Activated B cell treated with CpG ODN at 0.5 μM for 24 hours (primary cell): Measurements from ENCODE around the gene ERN1. TPM values are rescaled to one million over a fixed set of nuclear protein-coding genes. Genes with fewer than 3 reads are reported as not detected.

Source experiments
- ATAC-seq: fragments of 200-7000 bp; cut with Tn5 transposase; one replicate; pipeline ENCODE4 v1.10.0; 2021; ENCODE audit warnings: low read depth, mild to moderate bottlenecking, moderate library complexity
- CTCF ChIA-PET: fragments of 350-600 bp; sonication (Branson Sonifier 250); formaldehyde crosslinking; loops from one replicate; lab custom pipeline; 2021; ENCODE audit warnings: antibody characterized with exemption; lab: Charles Lee
- POLR2A ChIA-PET: fragments of 350-600 bp; sonication (Branson Sonifier 250); formaldehyde crosslinking; loops from one replicate; lab custom pipeline; 2021; ENCODE audit warnings: antibody characterized with exemption; lab: Charles Lee
- DNase-seq: peaks from one replicate; pipeline ENCODE4 v3.0.0; 2022
- H3K27ac Mint-ChIP-seq: one replicate; pipeline ENCODE4 v1.8.0; 2020; ENCODE audit warnings: mixed read lengths
- H3K27me3 Mint-ChIP-seq: one replicate; pipeline ENCODE4 v1.8.0; 2021; ENCODE audit warnings: mixed read lengths
- H3K36me3 Mint-ChIP-seq: one replicate; pipeline ENCODE4 v1.8.0; 2021; ENCODE audit warnings: low read depth, mixed read lengths
- H3K4me1 Mint-ChIP-seq: one replicate; pipeline ENCODE4 v1.8.0; 2021; ENCODE audit warnings: mixed read lengths
- H3K4me3 Mint-ChIP-seq: one replicate; pipeline ENCODE4 v1.8.0; 2020; ENCODE audit warnings: mild to moderate bottlenecking, mixed read lengths
- H3K9me3 Mint-ChIP-seq: one replicate; pipeline ENCODE4 v1.8.0; 2020; ENCODE audit warnings: mixed read lengths
- CTCF ChIP-seq: fragments of 200-600 bp; IDR thresholded peaks from one replicate; pipeline ENCODE4 v1.8.0; 2022; ENCODE audit warnings: antibody characterized with exemption, mild to moderate bottlenecking
- intact Hi-C: fragments of 100-400 bp; cut with micrococcal nuclease; formaldehyde crosslinking; loops from one replicate; pipeline ENCODE4 v1.15.1; 2024
- total RNA-seq: library from RNA; stranded (reverse); gene quantifications from 2 replicates; pipeline ENCODE4 v1.2.3, GENCODE V29; 2022

The ERN1 gene
- total RNA-seq, 1 donor from 2014 or later: 12.9 TPM

GRCh38 chr17:64025732-64026294, 104.1 kb downstream of the ERN1 start:
- peaks cover 42% of the 10 kb centered on the region for H3K4me1 Mint-ChIP-seq
- peak; percentile 72 for DNase-seq
- no peaks in the 10 kb centered on the region for H3K27me3 Mint-ChIP-seq
- ChIA-PET CTCF (interaction anchor here (0.6 to 9.0 kb wide), 27 partner anchors 9 to 256 kb away, joined by 3 to 411 read pairs (median 6); partner anchors contain the start of genes CD79B, CSHL1, ERN1 and GH1), POLR2A (interaction anchor here (0.5 to 2.5 kb wide), 16 partner anchors 49 to 480 kb away, joined by 3 to 26 read pairs (median 4); partner anchors contain the start of genes CSHL1, ERN1 and GH1)
- no peaks in the 10 kb centered on the region for H3K36me3 Mint-ChIP-seq
- H3K27ac Mint-ChIP-seq: peak overlapping the region; percentile 62
- H3K4me3 Mint-ChIP-seq: peak overlapping the region; percentile 73
- intact Hi-C loops: loop anchor here (1.0 to 5.0 kb wide), 6 partner anchors 36 to 191 kb away; partner anchors contain the start of gene CSHL1
- ATAC-seq: peak; percentile 92
- TF ChIP-seq CTCF: peak; percentile 80
- no peaks in the 10 kb centered on the region for H3K9me3 Mint-ChIP-seq

DNA sequence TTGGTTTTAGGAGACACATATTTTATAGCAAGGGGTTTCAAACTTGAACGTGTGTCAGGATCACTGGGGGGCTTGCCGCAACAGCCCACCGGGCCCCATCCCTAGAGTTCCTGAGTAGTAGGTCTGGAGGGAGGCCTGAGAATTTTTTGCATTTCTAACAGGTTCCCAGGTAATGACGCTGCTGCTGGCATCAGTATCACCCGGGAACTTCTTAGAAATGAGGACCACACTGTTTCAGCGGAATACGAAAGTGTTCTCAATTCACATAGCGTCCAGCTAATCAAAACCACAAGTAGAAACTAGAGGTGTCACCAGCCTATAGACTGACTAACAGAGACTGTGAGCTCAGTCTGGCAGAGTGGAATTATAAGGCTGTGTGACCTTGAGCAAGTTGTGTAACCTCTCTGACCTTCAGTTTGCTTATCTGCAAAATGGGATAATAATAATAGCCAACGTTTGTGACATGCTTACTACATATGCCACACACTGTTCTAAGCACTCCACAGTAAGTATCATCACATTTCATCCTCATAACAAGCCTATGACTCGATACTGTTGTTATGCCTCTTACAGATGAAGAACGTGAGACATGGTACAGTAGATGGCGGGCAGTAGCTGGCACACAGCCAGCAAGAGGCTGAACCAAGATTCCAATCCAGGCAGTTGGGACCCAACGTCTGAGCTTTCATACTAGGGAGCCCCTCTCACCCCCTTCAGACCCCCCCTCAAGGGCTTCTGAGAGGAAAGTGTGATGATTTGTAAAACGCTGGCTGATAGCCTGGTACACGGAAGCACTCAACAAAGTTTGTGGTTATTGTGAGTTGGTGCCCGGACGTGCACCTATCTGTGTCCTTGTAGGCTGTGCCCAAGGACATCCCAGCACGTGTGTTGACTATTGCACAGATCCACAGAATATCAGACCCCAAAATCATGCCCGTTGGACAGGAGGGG, 104.9 kb downstream of the ERN1 start:
- Mint-ChIP-seq H3K27ac (peak overlapping the region; percentile 84), H3K36me3 (peaks cover 4% of the 10 kb centered on the region), H3K4me3 (peak overlapping the region; percentile 73), H3K4me1 (peaks cover 48% of the 10 kb centered on the region), H3K9me3 (no peaks in the 10 kb centered on the region), H3K27me3 (no peaks in the 10 kb centered on the region)
- ChIA-PET CTCF (interaction anchor here (0.8 to 9.0 kb wide), 26 partner anchors 8 to 257 kb away, joined by 3 to 411 read pairs (median 6); partner anchors contain the start of genes CD79B, CSHL1, ERN1 and GH1), POLR2A (interaction anchor here (0.5 to 2.5 kb wide), 18 partner anchors 35 to 480 kb away, joined by 3 to 26 read pairs (median 4); partner anchors contain the start of genes CSHL1, ERN1 and GH1)
- TF ChIP-seq CTCF: no peak
- intact Hi-C loops: loop anchor here (1.0 to 5.0 kb wide), 6 partner anchors 35 to 192 kb away; partner anchors contain the start of gene CSHL1
- DNase-seq (no peak), ATAC-seq (no peak)

DNA sequence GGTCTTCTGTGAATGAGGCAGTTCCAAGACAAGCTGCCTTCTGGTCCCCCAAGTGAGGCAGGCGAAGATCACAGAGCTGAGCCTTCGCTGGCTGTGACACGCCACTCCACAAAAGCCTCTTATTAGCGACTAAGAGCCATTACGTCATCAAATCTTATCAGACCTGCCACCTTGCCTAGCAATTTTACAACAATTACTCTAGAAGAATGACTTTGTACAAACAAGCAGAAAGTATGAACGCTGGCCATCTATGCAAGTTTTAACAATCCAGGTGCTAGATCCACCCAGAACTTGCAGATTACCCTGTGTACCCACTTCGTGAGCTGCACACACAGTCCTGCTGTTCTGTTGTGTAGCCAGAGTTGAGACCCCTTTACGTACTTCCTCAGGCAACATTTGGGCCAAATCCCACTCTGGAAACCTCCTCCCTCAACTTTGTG, 105.7 kb downstream of the ERN1 start:
- ChIA-PET POLR2A (interaction anchor here (1.1 to 2.5 kb wide), 3 partner anchors 34 to 122 kb away, joined by 3 to 26 read pairs (median 4); no protein-coding TSS in a partner anchor), CTCF (interaction anchor here (2.0 to 7.9 kb wide), 7 partner anchors 7 to 120 kb away, joined by 11 to 116 read pairs (median 79); partner anchors contain the start of genes CD79B, CSHL1 and GH1)
- Mint-ChIP-seq H3K27me3 (no peaks in the 10 kb centered on the region), H3K4me3 (no peak overlapping the region), H3K27ac (peak overlapping the region; percentile 84), H3K36me3 (peaks cover 5% of the 10 kb centered on the region), H3K4me1 (peaks cover 55% of the 10 kb centered on the region), H3K9me3 (no peaks in the 10 kb centered on the region)
- ATAC-seq: no peak
- no peak for DNase-seq
- TF ChIP-seq CTCF: no peak
- intact Hi-C loops: no loop called here

GRCh38 chr17:64022611-64023063, 107.3 kb downstream of the ERN1 start:
- peak overlapping the region; percentile 51 for H3K4me3 Mint-ChIP-seq

More at GRCh38 chr17:64022611-64023063, 107.3 kb downstream of the ERN1 start:
- H3K27ac Mint-ChIP-seq: peak overlapping the region; percentile 99
- intact Hi-C loops: no loop called here
- no peaks in the 10 kb centered on the region for H3K9me3 Mint-ChIP-seq
- no peaks in the 10 kb centered on the region for H3K27me3 Mint-ChIP-seq
- ChIA-PET POLR2A (interaction anchor here (1.0 to 5.8 kb wide), 3 partner anchors 99 to 123 kb away, joined by 3 to 54 read pairs (median 3); no protein-coding TSS in a partner anchor), CTCF (interaction anchor here (0.6 to 7.7 kb wide), 6 partner anchors 41 to 133 kb away, joined by 3 to 116 read pairs (median 6); partner anchors contain the start of gene GH1)
- no peak for ATAC-seq
- peaks cover 68% of the 10 kb centered on the region for H3K4me1 Mint-ChIP-seq
- H3K36me3 Mint-ChIP-seq: peaks cover 7% of the 10 kb centered on the region
- no peak for DNase-seq
- no peak for TF ChIP-seq CTCF
